Amygdala (tissue), 56 donors: ENCODE data around the gene CLASP2.
"Not testable (repeated sequence)": the region's sequence is repeated elsewhere in the genome, so short reads cannot be mapped to it uniquely, and the experiment has no call there.

Experiments
- DNase-seq, 56 donors: peaks; one replicate each; lab custom pipeline; 2025; lab: John Stamatoyannopoulos, UW

The CLASP2 gene

DNA sequence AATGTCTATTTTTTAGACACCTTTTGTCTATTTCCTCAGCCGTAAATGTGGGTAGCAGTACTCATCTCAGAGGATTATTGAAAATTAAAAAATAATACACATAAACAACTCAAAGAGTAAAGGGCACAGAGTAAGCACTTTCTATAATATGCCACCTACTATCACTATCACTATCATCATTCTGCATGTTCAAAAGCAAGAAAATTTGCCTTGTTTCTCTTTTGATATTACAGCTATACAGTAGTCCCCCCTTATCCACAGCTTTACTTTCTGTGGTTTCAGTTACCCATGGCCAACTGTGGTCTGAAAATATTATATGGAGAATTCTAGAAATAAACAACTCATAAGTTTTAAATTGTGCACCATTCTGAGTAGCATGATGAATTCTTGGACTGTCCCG, 27.7 kb downstream of the CLASP2 start:
- DNase-seq: no peak

DNA sequence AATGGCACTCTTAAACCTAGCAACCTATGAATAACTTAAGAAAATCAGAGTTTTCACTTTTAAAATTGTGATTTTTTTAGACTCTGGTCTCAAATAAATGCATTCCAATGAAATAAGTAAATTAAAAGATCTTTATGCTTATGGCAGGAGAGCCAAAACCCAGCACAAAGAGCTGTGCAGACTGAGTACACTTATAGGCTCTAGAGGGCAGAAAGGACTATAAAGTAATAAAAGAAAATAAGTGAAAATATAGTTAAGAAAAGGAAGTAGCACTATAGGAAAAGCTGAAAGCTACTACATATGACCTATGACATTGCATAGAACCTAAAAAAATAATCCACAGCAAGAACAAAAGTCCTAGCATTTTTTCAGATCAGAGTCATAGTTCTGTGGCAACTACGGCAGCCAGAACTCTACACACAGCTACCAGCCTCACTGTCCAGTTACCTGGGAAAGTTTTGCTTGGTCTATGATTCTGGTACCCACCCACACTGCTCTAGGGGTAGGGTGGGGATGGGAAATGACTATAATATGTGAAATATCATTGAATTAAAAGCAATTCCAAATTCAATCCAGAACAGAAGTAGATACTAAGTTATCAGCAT, 30.5 kb downstream of the CLASP2 start:
- no peak for DNase-seq

DNA sequence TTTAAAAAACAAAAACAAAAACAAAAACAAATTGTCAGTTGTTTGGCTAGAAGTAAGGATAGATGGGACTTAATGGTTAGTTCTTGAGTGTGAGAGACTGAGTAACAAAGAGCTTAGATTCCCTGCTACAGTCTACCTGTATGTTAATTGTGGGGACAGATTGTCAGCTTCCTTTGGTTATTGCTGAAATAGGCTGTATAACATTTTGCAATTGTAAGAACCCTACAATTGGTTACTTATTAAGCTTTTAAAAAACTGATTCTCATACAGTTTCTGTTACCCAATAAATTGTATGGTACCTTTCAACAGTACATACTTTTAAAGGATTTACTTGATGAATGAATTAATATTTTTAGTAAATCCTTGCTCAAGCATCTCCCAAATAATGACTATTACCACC, 35.3 kb downstream of the CLASP2 start:
- no peak for DNase-seq

DNA sequence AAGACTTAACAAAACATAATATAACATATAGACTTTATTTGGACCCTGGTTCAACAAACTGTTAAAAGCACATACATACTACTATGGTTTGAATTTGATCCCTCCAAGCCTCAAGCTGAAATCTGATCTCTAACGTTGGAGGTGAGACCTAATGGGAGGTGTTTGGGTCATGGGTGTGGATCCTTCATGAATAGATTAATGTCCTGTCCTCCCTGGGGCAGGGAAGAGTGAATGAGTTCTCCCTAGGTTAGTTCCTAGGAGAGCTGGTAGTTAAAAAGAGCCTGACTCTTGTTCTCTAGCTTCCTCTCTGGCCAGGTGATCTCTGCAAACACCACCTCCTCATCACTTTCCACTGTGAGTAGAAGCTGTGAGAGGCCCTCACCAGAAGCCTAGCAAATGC, 36.4 kb downstream of the CLASP2 start:
- no peak for DNase-seq

DNA sequence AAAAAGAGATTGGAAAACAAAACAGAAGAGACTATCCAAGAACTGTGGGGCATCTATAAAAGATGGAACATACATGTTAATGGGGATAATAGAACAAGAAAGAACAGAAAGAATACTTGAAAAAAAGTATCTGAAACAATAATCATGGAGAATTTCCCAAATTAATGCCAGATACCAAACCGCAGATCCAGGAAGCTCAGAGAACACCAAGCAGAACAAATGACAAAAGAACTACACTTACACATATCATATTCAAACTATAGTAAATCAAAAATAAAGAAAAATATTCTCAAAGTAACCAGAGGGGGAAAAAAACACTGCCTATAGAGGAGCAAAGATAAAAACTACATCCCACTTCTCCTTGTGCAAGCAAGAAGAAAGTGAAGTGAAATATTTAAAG, 40.0 kb downstream of the CLASP2 start:
- no peak for DNase-seq

DNA sequence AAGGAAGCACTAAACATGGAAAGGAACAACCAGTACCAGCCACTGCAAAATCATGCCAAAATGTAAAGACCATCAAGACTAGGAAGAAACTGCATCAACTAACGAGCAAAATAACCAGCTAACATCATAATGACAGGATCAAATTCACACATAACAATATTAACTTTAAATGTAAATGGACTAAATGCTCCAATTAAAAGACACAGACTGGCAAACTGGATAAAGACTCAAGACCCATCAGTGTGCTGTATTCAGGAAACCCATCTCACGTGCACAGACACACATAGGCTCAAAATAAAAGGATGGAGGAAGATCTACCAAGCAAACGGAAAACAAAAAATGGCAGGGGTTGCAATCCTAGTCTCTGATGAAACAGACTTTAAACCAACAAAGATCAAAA, 44.6 kb downstream of the CLASP2 start:
- DNase-seq: not testable (repeated sequence)

DNA sequence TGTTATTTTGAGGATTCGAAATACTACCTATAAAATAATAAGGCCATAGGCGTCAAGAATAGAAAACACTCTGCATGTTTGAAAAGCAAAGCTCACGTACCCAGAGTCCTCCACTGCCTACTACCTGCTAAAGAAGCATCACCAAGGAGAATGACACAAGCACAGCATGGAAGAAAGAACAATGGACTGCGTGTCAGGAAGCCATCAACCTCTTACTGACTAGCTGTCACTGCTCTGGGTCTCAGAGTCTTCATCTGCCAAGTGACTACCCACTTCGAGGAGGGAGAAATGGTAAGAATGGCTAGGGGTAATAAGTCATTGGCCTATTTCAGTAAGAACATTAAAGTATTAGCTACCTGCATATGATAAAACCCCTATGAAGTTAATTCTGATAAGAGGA, 49.4 kb downstream of the CLASP2 start:
- DNase-seq: no peak

DNA sequence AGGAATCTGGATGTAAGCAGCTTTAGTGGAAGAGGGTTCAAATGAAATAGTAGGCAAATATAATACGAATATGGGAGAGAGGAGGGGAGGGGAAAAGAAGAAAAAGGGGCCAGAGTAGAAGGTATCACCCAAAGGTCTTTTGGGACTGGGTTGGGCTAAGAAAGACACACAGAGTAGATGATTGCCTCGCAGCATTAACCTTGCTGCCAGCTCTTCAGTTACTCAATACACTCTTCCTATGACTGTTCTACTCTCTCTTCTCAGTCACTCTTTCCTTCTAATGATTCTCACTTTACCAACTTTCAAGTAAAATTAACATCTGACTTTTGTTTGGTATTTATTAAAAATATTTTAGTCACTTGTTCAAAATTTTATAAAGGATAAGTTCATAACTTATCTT, 52.8 kb downstream of the CLASP2 start:
- no peak for DNase-seq

DNA sequence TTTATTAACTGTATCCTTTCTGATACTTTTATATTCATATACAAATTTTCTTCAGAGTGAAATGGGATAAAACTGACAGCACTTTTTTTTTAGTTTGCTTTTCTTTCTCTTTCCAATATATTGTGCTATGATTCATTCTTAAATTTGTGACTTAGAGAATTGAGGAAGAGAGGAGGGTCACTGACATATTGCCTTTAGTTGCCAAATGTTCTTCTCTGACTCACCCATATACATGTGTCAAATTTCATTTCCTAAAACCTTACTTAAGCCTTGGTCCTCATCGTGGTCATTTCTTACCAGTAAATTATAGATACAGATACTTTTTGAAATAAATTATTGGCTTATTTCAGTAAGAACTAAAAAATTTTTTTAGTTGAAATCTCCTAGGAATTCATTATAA, 53.9 kb downstream of the CLASP2 start:
- DNase-seq: no peak

DNA sequence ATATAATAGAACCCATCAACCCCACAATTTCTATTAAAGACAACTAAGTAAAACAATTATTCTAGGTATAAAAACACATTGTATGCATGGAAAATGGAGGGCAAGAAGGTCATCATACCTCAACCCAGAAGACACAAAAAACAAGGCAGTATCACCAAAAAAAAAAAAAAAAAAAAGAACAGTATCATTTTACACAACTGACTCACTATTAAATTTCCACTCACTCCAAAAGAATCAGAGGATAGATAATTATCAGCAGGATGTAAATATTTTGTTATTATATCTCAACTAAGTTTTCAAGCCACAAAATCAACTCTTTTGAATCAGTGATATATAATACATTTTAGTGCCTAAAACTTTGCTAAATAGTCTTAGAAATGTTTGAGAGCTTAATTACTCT, 55.0 kb downstream of the CLASP2 start:
- DNase-seq: no peak

DNA sequence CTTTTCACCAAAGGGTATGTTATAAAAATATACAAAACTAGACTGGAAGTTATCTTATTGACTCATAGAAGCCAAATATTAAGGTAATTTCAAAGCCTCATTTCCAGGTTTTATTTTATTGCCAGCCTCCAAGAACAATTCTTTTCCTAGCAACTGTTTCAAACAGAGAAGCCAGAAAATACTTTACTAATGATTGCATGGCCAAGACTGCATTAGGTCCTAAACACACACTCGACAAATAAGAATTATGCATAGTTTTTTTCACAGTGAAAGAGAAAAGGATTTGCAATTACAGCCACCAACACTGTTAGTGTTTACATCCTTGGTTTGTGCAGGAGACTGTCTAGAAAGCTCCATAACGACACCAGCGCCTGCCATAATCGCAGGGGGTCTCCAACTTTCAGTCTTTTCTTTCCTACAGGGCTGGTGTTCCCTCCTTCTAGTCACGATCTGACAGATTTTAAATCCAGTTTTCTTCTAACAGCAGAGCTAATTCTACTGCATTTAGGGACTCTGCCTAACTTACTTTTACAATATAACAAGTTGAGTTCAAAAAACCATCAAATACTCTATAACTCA, 58.1 kb downstream of the CLASP2 start:
- DNase-seq: peak in 4 of 56 donors; percentile 12 to 20 (median 16)

DNA sequence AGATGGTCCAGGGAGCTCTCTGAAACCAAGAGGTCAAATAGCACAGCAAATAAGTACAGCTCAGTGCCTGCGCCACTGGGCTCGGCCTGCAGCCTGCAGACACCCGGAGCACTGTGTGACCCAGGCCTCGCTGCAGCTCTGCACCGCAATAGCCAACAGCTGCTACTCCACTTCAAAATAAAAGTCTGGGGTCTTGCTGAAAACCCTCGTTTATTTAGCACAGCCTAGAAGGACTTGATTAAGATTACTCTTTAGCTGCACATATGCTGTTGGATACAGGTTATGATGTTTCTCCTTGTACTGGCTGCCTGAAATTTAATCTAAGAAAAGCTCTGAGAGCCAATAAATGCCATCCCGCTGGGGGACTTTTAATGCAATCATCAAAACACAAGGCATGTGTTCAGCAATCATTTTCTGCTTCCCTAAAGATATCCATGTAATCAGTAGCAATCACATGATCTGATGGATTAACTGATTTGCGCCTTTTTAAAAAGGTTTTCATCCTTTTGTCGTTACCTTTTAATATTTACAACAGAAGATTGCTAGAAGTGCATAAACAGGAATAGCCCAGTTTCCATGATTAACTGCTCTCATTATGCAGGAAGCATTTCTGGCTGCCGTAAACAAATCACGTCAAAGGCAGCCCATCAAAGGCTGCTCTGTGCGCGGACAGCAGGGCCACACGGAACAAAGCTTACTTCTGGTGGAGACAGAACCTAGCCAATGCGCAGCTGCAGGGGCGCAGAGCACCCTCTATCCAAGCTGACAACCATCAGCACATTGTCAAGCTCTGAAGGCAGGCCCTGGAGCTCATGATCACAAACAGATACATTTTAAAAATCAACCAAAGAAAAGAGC, 58.8 kb downstream of the CLASP2 start:
- DNase-seq: peak in 55 of 56 donors; percentile 21 to 98 (median 89)

DNA sequence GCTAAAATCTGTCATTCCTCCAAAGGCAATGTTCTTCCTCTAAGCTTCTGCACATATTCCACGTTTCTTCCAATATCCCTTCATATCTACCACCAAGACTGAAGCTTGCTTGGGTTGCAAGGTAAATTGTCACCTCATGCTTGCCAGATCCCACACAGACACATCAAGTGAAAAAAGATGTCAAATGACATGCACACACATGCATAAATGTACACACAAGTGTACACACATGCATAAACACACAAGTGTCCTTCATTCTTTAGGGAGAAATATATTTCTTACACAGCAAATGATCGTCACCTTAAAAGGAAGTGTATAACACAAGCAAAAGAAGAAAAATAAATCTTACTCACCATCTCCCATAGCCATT, 59.4 kb downstream of the CLASP2 start:
- DNase-seq: peak in 1 of 56 donors; percentile 24

DNA sequence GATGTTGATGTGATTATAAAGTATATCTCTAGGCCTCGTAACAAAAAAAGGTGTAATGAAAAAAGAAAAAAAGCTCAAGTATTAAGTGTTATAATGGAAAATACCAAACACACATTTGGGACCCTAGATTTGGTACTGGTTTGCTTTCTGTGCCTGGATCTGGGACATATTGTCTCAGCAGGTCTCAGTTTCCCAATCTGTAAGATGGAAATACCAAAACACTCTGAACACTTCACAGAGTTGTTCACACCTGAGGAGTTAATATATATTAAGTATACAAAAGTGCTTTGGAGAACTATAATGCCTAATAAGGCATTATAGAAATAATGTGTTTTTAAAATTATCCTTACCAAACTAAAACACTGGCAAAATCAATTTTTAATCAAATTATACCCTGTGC, 60.0 kb downstream of the CLASP2 start:
- DNase-seq: no peak

DNA sequence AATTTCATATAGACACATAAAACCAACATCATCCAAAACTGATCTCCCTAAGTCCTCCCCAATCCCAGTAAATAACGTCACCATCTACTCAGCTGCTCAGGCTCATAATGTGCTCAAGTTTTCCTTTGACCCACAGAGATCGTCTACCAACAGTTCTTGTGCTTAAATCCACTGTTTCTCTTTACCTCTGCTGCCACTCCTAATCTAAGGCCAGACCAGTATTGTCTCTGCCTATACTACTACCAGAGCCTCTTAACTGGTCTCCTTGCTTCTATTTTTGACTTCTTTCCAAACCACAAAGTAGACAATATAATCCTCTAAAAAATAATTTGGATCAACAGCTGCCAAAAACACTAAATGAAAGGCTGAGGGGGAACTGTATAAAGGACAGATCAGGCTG, 65.3 kb downstream of the CLASP2 start:
- DNase-seq: no peak

DNA sequence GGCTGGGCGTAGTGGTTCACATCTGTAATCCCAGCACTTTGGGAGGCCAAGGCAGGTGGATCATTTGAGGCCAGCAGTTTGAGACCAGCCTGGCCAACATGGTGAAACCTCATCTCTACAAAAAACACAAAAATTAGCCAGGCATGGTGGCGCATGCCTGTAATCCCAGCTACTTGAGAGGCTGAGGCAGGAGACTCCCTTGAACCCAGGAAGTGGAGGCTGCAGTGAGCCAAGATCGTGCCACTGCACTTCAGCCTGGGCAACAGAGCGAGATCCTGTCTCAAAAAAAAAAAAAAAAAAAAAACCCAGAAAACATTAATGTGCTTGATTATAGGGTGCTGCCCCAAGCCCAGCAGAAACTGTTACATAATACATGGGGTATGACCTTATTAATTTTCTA, 67.0 kb downstream of the CLASP2 start:
- DNase-seq: not testable (repeated sequence)

DNA sequence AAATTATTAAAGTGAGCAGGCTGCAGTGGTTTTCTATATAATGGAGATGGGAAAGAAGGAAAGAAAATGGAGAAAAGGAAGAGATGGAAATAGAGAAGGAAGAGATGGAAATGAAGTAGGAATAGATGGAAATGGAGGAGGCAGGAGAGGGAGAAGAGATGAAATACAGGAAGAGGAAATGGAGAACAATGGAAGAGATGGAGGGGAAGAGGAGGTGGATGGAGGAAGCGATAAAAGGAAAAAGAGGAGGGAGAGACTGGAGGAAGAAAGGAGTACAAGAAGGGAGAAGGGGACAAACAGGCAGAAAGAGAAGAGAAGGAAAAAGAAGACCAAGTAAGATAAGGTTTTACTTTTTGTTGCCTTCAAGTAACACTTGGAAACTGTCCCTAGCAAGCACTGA, 67.6 kb downstream of the CLASP2 start:
- DNase-seq: no peak

DNA sequence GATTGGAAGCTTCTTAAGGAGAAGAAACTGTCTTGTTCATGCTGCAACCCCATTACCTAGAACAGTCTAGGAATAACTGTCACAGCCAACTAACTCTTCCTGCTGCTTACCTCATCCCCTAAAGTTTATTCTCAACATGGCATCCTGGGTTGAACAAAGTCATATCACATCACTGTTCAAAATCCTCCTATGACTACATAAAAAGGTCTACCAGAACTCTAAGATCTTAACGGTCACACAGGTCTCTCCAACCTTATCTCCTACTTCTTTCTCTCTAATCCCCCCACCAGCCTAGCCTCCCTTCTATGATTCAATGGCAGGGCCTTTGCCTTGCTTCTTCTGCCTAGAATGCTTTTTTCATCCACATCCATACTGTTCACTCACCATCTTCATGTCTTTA, 69.3 kb downstream of the CLASP2 start:
- no peak for DNase-seq

DNA sequence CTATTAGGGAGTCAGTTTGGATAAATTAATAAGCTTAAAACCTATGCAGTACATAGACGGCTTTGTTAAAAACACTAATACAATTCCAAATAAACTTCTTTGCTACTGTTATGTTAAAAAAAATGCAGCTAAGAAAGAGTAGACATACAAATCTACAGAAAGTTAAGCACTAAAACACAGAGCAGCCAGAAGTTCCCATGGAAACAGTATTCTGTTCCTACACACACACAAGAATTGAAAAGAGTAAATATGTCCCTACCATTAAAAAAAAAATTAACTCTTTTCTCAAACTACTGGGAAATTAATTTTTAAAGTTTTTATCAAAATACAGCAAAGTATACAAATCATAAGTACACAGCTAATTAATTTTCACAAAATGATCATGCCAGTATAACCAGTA, 71.6 kb downstream of the CLASP2 start:
- no peak for DNase-seq

DNA sequence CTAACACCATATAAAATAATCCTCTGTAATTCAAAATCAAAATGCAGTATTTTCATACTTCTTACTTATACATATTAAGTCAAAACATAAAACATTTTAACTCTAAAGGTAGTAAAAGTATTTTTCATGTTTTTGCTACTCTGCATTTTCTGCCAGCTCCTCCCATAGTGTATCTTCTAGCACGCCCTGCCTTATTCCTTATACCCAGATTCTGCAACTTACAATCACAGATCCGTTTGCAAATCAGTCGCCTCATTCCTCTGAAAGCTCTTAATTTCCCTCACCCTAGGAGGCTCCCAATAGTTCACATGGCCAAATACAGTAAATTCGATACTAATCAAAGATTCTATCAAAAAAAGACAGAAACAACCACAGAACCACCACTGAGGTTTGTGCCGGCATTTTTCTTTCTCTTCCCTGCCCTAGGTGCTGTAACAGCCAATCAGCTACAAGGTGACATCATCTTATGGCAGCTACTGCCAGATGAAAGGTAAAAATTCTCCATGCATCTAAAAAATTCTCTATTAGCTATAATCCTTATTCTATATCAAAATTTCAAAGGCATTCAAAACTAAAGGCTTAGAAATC, 72.9 kb downstream of the CLASP2 start:
- peak in 20 of 56 donors; percentile 1 to 49 (median 13) for DNase-seq

DNA sequence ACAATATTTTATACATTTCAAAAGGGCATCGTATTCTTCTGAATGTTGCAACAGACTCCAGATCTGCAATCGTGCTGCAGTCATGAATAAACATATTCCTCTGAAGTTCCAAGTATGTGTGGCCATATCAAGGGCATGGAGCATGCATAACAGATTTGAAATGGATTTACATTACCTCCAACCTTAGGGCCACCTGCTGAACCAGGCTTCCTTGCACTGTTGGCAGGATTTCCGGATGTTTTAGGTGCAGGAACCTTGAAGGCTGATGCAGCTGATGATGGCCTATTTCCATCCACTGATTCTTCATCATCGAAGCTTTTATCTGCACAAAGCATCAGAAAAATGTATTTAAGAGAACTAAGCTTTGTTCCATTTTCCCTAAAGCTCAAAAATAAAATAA, 73.5 kb downstream of the CLASP2 start:
- DNase-seq: peak in 4 of 56 donors; percentile 5 to 15 (median 10)

DNA sequence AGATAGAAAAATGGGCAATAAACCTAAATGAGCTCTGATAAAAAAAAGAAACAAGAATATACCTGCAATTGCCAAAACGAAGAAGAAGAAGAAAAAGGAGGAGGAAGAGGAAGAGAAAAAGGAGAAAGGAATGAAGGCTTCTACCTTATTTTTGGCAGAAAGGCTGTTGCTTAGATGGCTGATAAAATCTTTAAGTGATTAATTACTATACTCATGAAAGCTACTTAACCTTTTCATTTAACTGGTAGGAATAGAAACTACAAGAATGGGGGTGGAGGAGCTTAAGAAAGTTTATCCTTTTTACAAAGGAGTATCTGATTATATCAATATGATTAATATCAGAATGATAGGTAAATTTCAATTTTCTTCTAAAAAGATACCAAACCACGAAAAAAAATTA, 75.2 kb downstream of the CLASP2 start:
- DNase-seq: no peak
